Measurements from ENCODE around the gene CMTM5.

CMTM5 gene

DNA sequence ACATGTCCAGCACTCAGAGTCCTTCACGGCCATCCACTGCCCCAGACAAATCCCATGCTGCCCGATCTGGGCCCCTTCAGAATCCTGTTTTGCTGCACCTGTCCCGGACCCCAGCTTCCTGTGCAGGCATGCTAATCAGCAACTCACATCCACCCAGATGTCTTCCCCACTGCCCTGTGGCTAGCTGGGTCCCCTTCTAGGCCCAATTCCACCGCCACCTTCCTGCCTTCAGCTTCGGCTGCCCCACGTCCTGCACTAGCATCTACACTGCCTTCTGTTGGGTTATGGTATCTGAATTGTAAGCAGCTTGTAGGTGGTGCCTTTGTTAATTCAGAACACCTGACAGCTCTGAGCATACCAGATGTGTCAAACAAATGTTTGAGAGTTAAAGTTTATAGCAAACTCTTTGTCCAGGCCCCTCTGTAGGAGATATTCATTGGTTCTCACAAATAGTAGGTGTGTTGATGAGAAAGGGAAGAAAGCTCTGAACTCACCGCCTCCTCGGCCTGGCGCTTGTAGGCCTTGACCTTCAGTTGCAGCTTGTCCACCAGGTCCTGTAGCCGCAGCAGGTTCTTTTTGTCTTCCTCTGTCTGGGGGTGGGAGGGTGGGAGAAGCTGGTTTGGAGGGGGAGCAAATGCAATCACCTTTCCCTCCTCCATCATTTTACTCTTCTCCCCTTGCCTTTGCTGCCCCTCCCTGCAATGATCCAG, 6.0 kb downstream of the CMTM5 start:
- H2AFZ ChIP-seq (ENCODE audit: low read length) = no peak overlapping the region
- H3K27me3 ChIP-seq (ENCODE audit: insufficient read depth, low read length, poor library complexity, severe bottlenecking) = no peaks in the 10 kb centered on the region
- H3K36me3 ChIP-seq (ENCODE audit: insufficient read depth, low read length) = no peaks in the 10 kb centered on the region
- no peaks in the 10 kb centered on the region for H3K79me2 ChIP-seq (ENCODE audit: insufficient read depth, low read length)
- no peaks in the 10 kb centered on the region for H3K4me1 ChIP-seq (ENCODE audit: insufficient read depth, low read length, poor library complexity, severe bottlenecking)
- no peaks in the 10 kb centered on the region for H3K9me2 ChIP-seq (replicated peaks; ENCODE audit: low read depth, low read length)
- no peak overlapping the region for H3K4me3 ChIP-seq (ENCODE audit: low read length, poor library complexity, severe bottlenecking)
- H4K20me1 ChIP-seq (ENCODE audit: insufficient read depth, low read length, poor library complexity, severe bottlenecking) = no peaks in the 10 kb centered on the region
- no peak overlapping the region for H3K4me2 ChIP-seq (ENCODE audit: low read depth, low read length, poor library complexity, severe bottlenecking)
- no peaks in the 10 kb centered on the region for H3F3A ChIP-seq (ENCODE audit: low read depth)
- no peak overlapping the region for H3K9ac ChIP-seq (ENCODE audit: low read depth, low read length, poor library complexity, severe bottlenecking)
- no peak for TF ChIP-seq CTCF (conservative IDR thresholded peaks at IDR 0.05; ENCODE audit: low read length)
- TF ChIP-seq EZH2phosphoT487 (IDR thresholded peaks at IDR 0.05; ENCODE audit: borderline replicate concordance) = no peak
- no peaks in the 10 kb centered on the region for H3K9me3 ChIP-seq (ENCODE audit: insufficient read depth, low read depth, low read length)

GRCh38 chr14:23384364-23385080, 7.7 kb downstream of the CMTM5 start:
- Histone ChIP-seq H3K36me3 (ENCODE audit: insufficient read depth, low read length) (no peaks in the 10 kb centered on the region), H3K4me1 (ENCODE audit: insufficient read depth, low read length, poor library complexity, severe bottlenecking) (no peaks in the 10 kb centered on the region), H3K27me3 (ENCODE audit: insufficient read depth, low read length, poor library complexity, severe bottlenecking) (no peaks in the 10 kb centered on the region), H2AFZ (ENCODE audit: low read length) (no peak overlapping the region), H3K9me2 (replicated peaks; ENCODE audit: low read depth, low read length) (no peaks in the 10 kb centered on the region), H3K4me3 (ENCODE audit: low read length, poor library complexity, severe bottlenecking) (no peak overlapping the region), H3K9ac (ENCODE audit: low read depth, low read length, poor library complexity, severe bottlenecking) (no peak overlapping the region), H3K79me2 (ENCODE audit: insufficient read depth, low read length) (no peaks in the 10 kb centered on the region), H3K9me3 (ENCODE audit: insufficient read depth, low read depth, low read length) (no peaks in the 10 kb centered on the region), H3F3A (ENCODE audit: low read depth) (no peaks in the 10 kb centered on the region), H3K4me2 (ENCODE audit: low read depth, low read length, poor library complexity, severe bottlenecking) (no peak overlapping the region), H4K20me1 (ENCODE audit: insufficient read depth, low read length, poor library complexity, severe bottlenecking) (no peaks in the 10 kb centered on the region)
- no peak for TF ChIP-seq CTCF (conservative IDR thresholded peaks at IDR 0.05; ENCODE audit: low read length)
- TF ChIP-seq EZH2phosphoT487 (IDR thresholded peaks at IDR 0.05; ENCODE audit: borderline replicate concordance) = no peak

DNA sequence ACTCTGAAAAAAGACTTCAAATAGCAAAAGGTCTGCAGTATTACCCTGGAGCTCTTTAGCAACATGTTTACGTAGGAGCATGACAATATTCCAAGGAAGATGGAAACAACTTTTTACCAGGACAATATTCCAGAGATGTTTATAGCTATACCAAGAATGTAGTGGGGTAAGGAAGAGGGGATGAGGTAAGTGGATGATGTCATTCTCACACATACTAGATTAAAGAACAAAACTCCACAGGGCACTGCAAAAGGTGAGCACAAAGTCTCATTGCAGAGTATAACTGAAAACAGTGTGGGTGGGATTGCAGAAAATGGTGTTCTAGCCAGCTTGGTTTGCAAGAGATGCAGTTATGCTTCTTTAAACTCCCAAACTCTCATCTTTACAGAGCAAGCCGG, 8.4 kb downstream of the CMTM5 start:
- no peaks in the 10 kb centered on the region for H3K9me3 ChIP-seq (ENCODE audit: insufficient read depth, low read depth, low read length)
- H3K27me3 ChIP-seq (ENCODE audit: insufficient read depth, low read length, poor library complexity, severe bottlenecking) = no peaks in the 10 kb centered on the region
- no peaks in the 10 kb centered on the region for H3K36me3 ChIP-seq (ENCODE audit: insufficient read depth, low read length)
- no peak overlapping the region for H3K4me2 ChIP-seq (ENCODE audit: low read depth, low read length, poor library complexity, severe bottlenecking)
- no peak for TF ChIP-seq CTCF (conservative IDR thresholded peaks at IDR 0.05; ENCODE audit: low read length)
- no peak for TF ChIP-seq EZH2phosphoT487 (IDR thresholded peaks at IDR 0.05; ENCODE audit: borderline replicate concordance)
- no peaks in the 10 kb centered on the region for H3K9me2 ChIP-seq (replicated peaks; ENCODE audit: low read depth, low read length)
- no peak overlapping the region for H3K4me3 ChIP-seq (ENCODE audit: low read length, poor library complexity, severe bottlenecking)
- no peaks in the 10 kb centered on the region for H3F3A ChIP-seq (ENCODE audit: low read depth)
- H4K20me1 ChIP-seq (ENCODE audit: insufficient read depth, low read length, poor library complexity, severe bottlenecking) = no peaks in the 10 kb centered on the region
- no peaks in the 10 kb centered on the region for H3K79me2 ChIP-seq (ENCODE audit: insufficient read depth, low read length)
- no peak overlapping the region for H2AFZ ChIP-seq (ENCODE audit: low read length)
- H3K4me1 ChIP-seq (ENCODE audit: insufficient read depth, low read length, poor library complexity, severe bottlenecking) = no peaks in the 10 kb centered on the region
- no peak overlapping the region for H3K9ac ChIP-seq (ENCODE audit: low read depth, low read length, poor library complexity, severe bottlenecking)

Data from Loucy (cell line).